Measurements from ENCODE around the gene CTNNBL1.

The CTNNBL1 gene

DNA sequence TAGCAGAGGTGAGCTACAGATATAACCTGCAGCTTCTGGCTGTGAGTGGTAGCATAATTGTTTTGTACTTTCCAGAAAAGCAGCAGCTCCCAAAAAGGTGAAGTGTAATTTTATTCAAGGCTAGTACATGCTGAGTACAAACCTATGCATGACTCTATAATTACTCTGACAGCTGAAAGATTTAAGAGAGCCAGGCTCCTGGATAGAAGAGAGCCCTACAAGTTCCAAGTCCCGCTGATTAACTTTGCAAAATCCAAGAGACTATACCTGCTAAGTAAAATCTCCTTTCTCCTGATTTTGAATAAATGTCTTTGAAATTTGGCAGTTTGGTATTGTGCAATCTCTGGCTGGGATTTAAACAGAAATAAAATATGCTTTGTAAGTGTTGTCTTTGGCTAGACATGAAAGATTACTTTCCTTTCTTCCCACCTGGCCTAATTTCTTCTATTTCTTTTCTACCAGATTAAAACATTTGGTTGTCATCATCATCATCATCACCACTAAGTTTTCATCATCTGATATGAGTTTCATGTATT, 79.5 kb downstream of the CTNNBL1 start:
- no peak for DNase-seq (ENCODE audit: extremely low spot score, insufficient read length, low read depth)
- no peak for FAIRE-seq

DNA sequence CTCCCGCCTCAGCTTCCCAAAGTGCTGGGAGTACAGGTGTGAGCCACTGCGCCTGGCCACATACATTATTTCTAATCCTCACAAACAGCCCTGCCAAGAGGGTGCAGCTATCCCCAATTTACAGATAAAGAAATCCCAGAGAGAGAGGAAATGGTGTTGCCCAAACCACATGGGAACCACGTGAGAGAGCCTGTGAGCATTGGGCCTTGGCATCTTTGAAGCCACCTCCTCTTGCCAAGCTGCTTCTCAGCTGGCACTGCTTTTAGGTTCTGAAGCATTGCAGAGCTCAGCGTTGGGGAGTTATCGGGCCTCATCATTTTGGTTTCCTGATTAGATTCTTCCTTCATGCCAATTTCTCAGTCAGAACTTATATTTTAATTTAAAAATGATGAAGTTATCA, 80.3 kb downstream of the CTNNBL1 start:
- FAIRE-seq (no peak), DNase-seq (ENCODE audit: extremely low spot score, insufficient read length, low read depth) (no peak)

GRCh38 chr20:37775200-37775599, 81.4 kb downstream of the CTNNBL1 start:
- no peak for DNase-seq (ENCODE audit: extremely low spot score, insufficient read length, low read depth)
- no peak for FAIRE-seq

DNA sequence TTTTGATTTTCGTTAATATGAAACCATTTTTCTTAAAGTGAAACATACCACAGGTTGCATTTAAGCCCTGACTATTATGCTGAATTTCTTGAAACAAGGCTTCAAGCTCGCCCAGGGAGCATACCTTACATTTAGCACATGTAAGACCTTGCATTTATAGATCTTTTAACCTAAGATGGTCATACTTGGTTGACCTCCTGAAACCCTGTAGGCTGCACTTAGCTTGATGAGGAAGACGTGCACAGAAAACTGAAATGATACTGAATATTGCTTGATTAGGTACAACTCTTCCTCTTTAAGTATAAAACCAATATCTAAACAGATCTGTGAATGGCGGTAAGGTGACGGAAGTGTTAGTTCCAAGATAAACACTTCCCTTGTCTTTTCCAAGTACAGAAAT, 82.2 kb downstream of the CTNNBL1 start:
- FAIRE-seq = no peak
- no peak for DNase-seq (ENCODE audit: extremely low spot score, insufficient read length, low read depth)

DNA sequence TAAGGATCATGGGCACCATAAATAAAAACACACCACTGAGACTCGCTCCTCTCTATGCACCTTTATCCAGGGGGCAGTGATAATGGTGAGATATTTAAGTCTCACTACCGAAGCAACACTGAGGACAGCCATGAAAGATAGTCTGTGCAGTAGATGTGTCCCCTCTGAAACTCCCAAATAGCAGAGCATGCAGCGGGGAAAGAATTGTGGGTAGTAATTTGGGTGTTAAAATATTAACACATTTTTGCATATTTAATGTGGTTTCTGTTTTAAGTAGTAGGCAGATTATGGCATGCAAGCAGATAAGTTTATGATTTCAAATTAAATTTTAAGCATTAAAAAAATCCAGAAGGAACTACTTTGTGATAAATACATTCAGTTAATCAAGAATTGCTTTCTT, 82.7 kb downstream of the CTNNBL1 start:
- DNase-seq (ENCODE audit: extremely low spot score, insufficient read length, low read depth) = no peak
- FAIRE-seq = peak; percentile 77

DNA sequence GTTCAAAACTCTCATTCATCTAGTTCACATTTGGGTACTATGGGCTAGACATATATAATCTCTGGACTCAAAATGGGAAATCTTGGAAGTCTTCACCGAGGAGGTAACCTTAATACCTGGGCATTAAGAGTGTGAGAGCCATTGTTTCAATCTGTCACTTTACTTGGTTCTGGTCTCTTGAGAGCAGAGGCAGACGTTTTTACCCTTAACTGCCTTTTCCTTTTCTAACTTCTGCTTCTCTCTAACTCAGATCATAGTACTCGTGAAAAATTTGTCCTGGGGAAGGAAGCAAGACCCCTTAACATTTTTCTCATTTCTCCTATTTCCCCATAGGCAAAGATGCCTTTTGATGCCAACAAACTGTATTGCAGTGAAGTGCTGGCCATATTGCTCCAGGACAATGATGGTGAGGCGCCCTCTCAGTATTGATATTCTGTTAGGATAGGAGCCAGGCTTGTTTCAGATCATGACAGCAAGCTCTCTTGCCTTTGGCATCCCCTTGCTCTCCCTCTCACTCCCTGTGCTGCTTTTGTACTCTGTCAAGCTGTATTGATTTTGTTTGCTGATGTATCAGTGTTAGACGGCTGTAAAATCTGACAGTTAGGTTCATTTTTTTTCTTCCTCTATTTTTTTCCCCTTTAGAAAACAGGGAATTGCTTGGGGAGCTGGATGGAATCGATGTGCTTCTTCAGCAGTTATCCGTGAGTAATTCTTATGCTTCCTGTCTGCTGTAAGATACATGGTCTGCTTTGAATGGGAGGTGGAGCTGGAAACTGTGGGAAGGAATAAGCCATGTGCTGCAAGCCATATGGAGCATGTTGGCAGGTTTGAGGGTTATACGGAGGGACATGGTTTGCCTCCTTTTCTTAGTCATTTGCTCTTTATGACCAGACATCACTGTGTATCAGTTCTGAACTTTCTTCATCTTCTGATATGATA, 83.5 kb downstream of the CTNNBL1 start:
- DNase-seq (ENCODE audit: extremely low spot score, insufficient read length, low read depth) = no peak
- FAIRE-seq = no peak

DNA sequence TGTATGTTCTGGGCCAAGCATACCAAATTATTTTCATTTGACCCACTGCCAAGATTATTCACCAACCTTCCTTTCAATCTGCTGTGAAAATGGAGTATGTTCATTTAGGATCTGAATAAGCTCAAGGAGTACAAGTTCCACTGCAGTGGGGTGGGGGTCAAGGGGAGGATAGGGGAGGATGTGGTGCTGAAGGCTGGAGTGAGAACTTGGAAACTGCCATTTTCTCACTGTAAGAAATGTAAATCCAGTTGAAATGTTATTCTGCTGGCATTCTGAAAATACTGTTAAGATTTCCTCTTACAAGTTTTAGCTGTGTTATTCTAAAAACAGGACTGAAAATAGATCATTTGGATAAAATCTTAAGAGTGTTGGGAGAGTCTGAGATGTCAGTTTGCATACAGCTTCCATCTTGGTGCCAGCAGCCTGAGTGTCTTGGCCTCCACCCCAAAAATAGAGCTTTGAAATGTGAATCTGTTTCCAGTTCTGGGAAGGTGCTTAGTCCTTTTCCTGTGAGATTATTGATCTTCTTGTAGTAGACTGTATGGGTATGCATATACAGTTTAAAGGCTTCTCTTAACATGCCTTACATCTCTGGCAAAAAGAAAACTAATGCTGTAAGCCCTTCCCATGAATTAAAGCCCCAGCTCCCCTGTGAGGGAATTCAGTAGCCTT, 84.3 kb downstream of the CTNNBL1 start:
- FAIRE-seq (no peak), DNase-seq (ENCODE audit: extremely low spot score, insufficient read length, low read depth) (no peak)

- DNase-seq (ENCODE audit: extremely low spot score, insufficient read length, low read depth) (no peak), FAIRE-seq (peak; percentile 5)
Measured at GRCh38 chr20:37781626-37782025, 87.8 kb downstream of the CTNNBL1 start.

DNA sequence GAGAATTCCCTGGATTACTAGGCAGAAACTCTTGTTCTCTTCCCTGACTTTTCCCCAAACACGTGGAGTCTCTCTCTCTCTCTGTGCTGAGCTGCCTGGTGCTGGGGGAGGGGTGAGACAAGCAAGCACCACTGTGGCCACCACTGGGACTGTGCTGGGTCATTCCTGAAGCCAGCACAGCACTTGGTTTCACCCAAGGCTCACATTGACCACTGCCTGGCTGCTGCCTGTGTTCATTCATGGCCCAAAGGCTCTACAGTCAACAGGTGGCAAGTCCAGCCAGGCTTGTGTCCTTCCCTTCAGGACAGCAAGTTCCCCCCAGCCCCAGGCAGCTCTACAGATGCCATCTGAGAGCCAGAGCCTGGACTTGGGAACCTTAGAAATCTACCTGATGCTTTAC, 92.2 kb downstream of the CTNNBL1 start:
- FAIRE-seq (no peak), DNase-seq (ENCODE audit: extremely low spot score, insufficient read length, low read depth) (no peak)

DNA sequence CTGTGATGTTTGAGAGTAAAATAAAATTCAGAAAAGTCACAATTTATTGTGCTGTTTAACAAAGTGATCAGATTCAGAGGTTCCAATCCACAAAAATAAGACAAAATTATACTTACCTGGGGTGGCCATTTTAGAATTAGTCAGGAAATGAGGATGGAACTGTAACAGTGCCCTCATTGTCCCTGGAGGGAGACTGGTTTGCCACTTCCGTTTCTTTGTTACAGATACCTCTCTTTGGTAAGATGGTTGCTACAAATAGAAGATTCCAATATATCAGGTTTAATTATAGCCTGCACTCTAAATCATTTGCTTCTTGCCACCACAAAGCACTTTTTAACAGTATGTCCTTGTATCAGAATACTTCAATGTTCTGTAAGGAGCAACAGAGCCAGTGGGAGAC, 95.6 kb downstream of the CTNNBL1 start:
- DNase-seq (ENCODE audit: extremely low spot score, insufficient read length, low read depth) (no peak), FAIRE-seq (peak; percentile 80)

- FAIRE-seq = no peak
- DNase-seq (ENCODE audit: extremely low spot score, insufficient read length, low read depth) = no peak
Measured at GRCh38 chr20:37790900-37791299, 97.1 kb downstream of the CTNNBL1 start.

DNA sequence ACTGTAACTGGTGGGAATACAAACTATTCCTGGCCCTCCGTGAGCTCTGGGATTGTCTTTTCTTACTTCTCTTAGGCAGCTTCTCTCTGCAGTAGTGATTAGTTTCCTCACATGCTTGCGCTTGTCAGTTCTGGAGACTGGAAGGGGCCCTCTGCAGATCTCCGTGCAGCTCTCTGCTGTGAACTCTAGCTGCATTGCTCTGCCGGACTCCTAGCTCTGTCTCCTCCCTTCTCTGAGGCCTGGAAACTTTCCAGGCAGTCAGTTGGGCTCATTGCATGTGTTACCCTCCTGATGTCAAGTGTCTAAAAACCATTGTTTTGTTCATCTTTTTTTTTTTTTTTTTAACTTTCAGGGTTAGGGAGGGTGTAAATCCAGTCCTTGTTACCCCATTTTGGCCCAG, 102.3 kb downstream of the CTNNBL1 start:
- DNase-seq (ENCODE audit: extremely low spot score, insufficient read length, low read depth) = no peak

GRCh38 chr20:37796733-37797132, 102.9 kb downstream of the CTNNBL1 start:
- no peak for FAIRE-seq

More for the DNA sequence above, 102.3 kb downstream of the CTNNBL1 start:
- no peak for FAIRE-seq

GRCh38 chr20:37797669-37798175, 103.9 kb downstream of the CTNNBL1 start:
- no peak for DNase-seq (ENCODE audit: extremely low spot score, insufficient read length, low read depth)
- FAIRE-seq = no peak

More at GRCh38 chr20:37796733-37797132, 102.9 kb downstream of the CTNNBL1 start:
- no peak for DNase-seq (ENCODE audit: extremely low spot score, insufficient read length, low read depth)

DNA sequence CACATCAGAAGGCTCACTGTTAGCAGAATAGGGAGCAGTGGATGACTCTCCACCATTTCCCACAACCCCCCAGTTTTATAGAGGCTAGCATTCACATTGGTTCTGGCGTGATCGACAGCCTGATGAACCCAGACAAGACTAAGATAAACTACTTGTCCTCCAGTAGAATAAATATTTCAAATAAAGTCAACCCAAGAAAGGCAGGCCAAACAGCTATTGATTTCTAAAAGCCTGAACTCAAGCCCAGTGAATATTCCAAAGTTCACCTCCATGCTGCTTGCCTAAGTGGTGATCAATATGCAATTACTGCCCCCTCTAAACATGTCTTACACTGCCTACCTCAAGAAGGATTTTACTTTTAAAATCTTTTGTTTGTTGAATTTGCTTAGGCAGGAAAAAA, 104.5 kb downstream of the CTNNBL1 start:
- DNase-seq (ENCODE audit: extremely low spot score, insufficient read length, low read depth) (no peak), FAIRE-seq (no peak)

- FAIRE-seq (no peak), DNase-seq (ENCODE audit: extremely low spot score, insufficient read length, low read depth) (no peak)
Measured at GRCh38 chr20:37800618-37801017, 106.8 kb downstream of the CTNNBL1 start.

GRCh38 chr20:37801921-37802320, 108.1 kb downstream of the CTNNBL1 start:
- FAIRE-seq = no peak
- no peak for DNase-seq (ENCODE audit: extremely low spot score, insufficient read length, low read depth)

GRCh38 chr20:37803438-37804307, 109.8 kb downstream of the CTNNBL1 start:
- FAIRE-seq = peak; percentile 85
- DNase-seq (ENCODE audit: extremely low spot score, insufficient read length, low read depth) = peak; percentile 12

GRCh38 chr20:37804584-37805566, 111.0 kb downstream of the CTNNBL1 start:
- DNase-seq (ENCODE audit: extremely low spot score, insufficient read length, low read depth) (peak; percentile 23), FAIRE-seq (peak; percentile 89)

Measured in GM18507 (cell line).